ENCODE results near the gene ETDA. TPM values are rescaled to one million over a fixed set of nuclear protein-coding genes. Genes with fewer than 3 reads are reported as not detected.

The ETDA gene
- total RNA-seq, 1 donor from 2014 or later = not detected

- H3K4me1 ChIP-seq (ENCODE audit: insufficient read depth, low read length) = no peaks in the 10 kb centered on the region
- H2AFZ ChIP-seq (ENCODE audit: low read depth, low read length) = no peak overlapping the region
- Mint-ChIP-seq H3K27me3 (ENCODE audit: low read depth, unreplicated experiment) (no peaks in the 10 kb centered on the region), H3K27ac (ENCODE audit: unreplicated experiment) (no peak overlapping the region), H3K36me3 (ENCODE audit: low read depth, unreplicated experiment) (no peaks in the 10 kb centered on the region), H3K4me3 (ENCODE audit: unreplicated experiment) (no peak overlapping the region), H3K9me3 (ENCODE audit: unreplicated experiment) (peaks cover 5% of the 10 kb centered on the region), H3K4me1 (ENCODE audit: low read depth, unreplicated experiment) (no peaks in the 10 kb centered on the region)
- H3K79me2 ChIP-seq (ENCODE audit: insufficient read depth, low read length) = no peaks in the 10 kb centered on the region
- no peaks in the 10 kb centered on the region for H3K9me3 ChIP-seq (ENCODE audit: insufficient read depth, low read depth, low read length)
- H3K4me3 ChIP-seq (ENCODE audit: insufficient read depth, low read depth, low read length) = no peak overlapping the region
- DNase-seq (ENCODE audit: low read depth) = no peak
- TF ChIP-seq CTCF (IDR thresholded peaks at IDR 0.05; ENCODE audit: insufficient read depth, low read depth, low read length) (no peak), EZH2 (IDR thresholded peaks at IDR 0.05; ENCODE audit: insufficient read depth, low read length) (no peak)
- no peak overlapping the region for H3K9ac ChIP-seq (ENCODE audit: low read length)
- no peak overlapping the region for H3K27ac ChIP-seq (ENCODE audit: low read depth, low read length)
- no peak overlapping the region for H3K4me2 ChIP-seq (ENCODE audit: low read length)
- H3K36me3 ChIP-seq (ENCODE audit: insufficient read depth, low read length) = no peaks in the 10 kb centered on the region
- no peaks in the 10 kb centered on the region for H4K20me1 ChIP-seq (ENCODE audit: insufficient read depth, low read length)
- FAIRE-seq = no peak
- H3K27me3 ChIP-seq (ENCODE audit: insufficient read depth, low read length) = no peaks in the 10 kb centered on the region
Observed at GRCh38 chrX:135264206-135264605, 12.3 kb downstream of the ETDA start.

GRCh38 chrX:135273162-135273561 is 21.3 kb downstream of the ETDA start:
- no peak overlapping the region for H3K4me2 ChIP-seq (ENCODE audit: low read length)
- H3K9me3 ChIP-seq (ENCODE audit: insufficient read depth, low read depth, low read length) = no peaks in the 10 kb centered on the region
- Mint-ChIP-seq H3K9me3 (ENCODE audit: unreplicated experiment) (peaks cover 11% of the 10 kb centered on the region), H3K4me3 (ENCODE audit: unreplicated experiment) (no peak overlapping the region), H3K36me3 (ENCODE audit: low read depth, unreplicated experiment) (no peaks in the 10 kb centered on the region), H3K4me1 (ENCODE audit: low read depth, unreplicated experiment) (no peaks in the 10 kb centered on the region), H3K27me3 (ENCODE audit: low read depth, unreplicated experiment) (peaks cover 1% of the 10 kb centered on the region), H3K27ac (ENCODE audit: unreplicated experiment) (no peak overlapping the region)
- H3K36me3 ChIP-seq (ENCODE audit: insufficient read depth, low read length) = no peaks in the 10 kb centered on the region
- H3K79me2 ChIP-seq (ENCODE audit: insufficient read depth, low read length) = no peaks in the 10 kb centered on the region
- DNase-seq (ENCODE audit: low read depth) (no peak), FAIRE-seq (no peak)
- H3K4me1 ChIP-seq (ENCODE audit: insufficient read depth, low read length) = no peaks in the 10 kb centered on the region
- H4K20me1 ChIP-seq (ENCODE audit: insufficient read depth, low read length) = no peaks in the 10 kb centered on the region
- no peak overlapping the region for H3K27ac ChIP-seq (ENCODE audit: low read depth, low read length)
- TF ChIP-seq CTCF (IDR thresholded peaks at IDR 0.05; ENCODE audit: insufficient read depth, low read depth, low read length) (no peak), EZH2 (IDR thresholded peaks at IDR 0.05; ENCODE audit: insufficient read depth, low read length) (no peak)
- no peaks in the 10 kb centered on the region for H3K27me3 ChIP-seq (ENCODE audit: insufficient read depth, low read length)
- H3K4me3 ChIP-seq (ENCODE audit: insufficient read depth, low read depth, low read length) = no peak overlapping the region
- no peak overlapping the region for H3K9ac ChIP-seq (ENCODE audit: low read length)
- H2AFZ ChIP-seq (ENCODE audit: low read depth, low read length) = no peak overlapping the region

GRCh38 chrX:135275973-135276372 is 24.1 kb downstream of the ETDA start:
- Histone ChIP-seq H3K4me2 (ENCODE audit: low read length) (no peak overlapping the region), H3K4me3 (ENCODE audit: insufficient read depth, low read depth, low read length) (no peak overlapping the region), H3K27ac (ENCODE audit: low read depth, low read length) (no peak overlapping the region), H3K36me3 (ENCODE audit: insufficient read depth, low read length) (no peaks in the 10 kb centered on the region), H3K27me3 (ENCODE audit: insufficient read depth, low read length) (no peaks in the 10 kb centered on the region), H3K4me1 (ENCODE audit: insufficient read depth, low read length) (no peaks in the 10 kb centered on the region), H4K20me1 (ENCODE audit: insufficient read depth, low read length) (no peaks in the 10 kb centered on the region), H3K79me2 (ENCODE audit: insufficient read depth, low read length) (no peaks in the 10 kb centered on the region), H2AFZ (ENCODE audit: low read depth, low read length) (no peak overlapping the region), H3K9me3 (ENCODE audit: insufficient read depth, low read depth, low read length) (no peaks in the 10 kb centered on the region), H3K9ac (ENCODE audit: low read length) (no peak overlapping the region)
- Mint-ChIP-seq H3K4me3 (ENCODE audit: unreplicated experiment) (no peak overlapping the region), H3K27me3 (ENCODE audit: low read depth, unreplicated experiment) (peaks cover 1% of the 10 kb centered on the region), H3K36me3 (ENCODE audit: low read depth, unreplicated experiment) (peaks cover 2% of the 10 kb centered on the region), H3K27ac (ENCODE audit: unreplicated experiment) (no peak overlapping the region), H3K9me3 (ENCODE audit: unreplicated experiment) (peaks cover 16% of the 10 kb centered on the region), H3K4me1 (ENCODE audit: low read depth, unreplicated experiment) (no peaks in the 10 kb centered on the region)
- no peak for DNase-seq (ENCODE audit: low read depth)
- TF ChIP-seq EZH2 (IDR thresholded peaks at IDR 0.05; ENCODE audit: insufficient read depth, low read length) = no peak
- no peak for TF ChIP-seq CTCF (IDR thresholded peaks at IDR 0.05; ENCODE audit: insufficient read depth, low read depth, low read length)
- FAIRE-seq = no peak

Measured in astrocyte (in vitro differentiated cells and primary cell).